ENCODE measurements around the gene ABTB2.

The ABTB2 gene

GRCh38 chr11:34147581-34147980 lies 210.2 kb downstream of the ABTB2 start:
- no peaks in the 10 kb centered on the region for H3K9me3 Mint-ChIP-seq
- H3K27me3 Mint-ChIP-seq, result no peaks in the 10 kb centered on the region
- H3K27ac Mint-ChIP-seq, result no peak overlapping the region
- peaks cover under 1% of the 10 kb centered on the region for H3K4me1 Mint-ChIP-seq
- no peak overlapping the region for H3K4me3 Mint-ChIP-seq
- ATAC-seq (no peak), DNase-seq (no peak)

- no peaks in the 10 kb centered on the region for H3K4me1 Mint-ChIP-seq
- no peak overlapping the region for H3K27ac Mint-ChIP-seq
- H3K4me3 Mint-ChIP-seq, result no peak overlapping the region
- H3K9me3 Mint-ChIP-seq, result no peaks in the 10 kb centered on the region
- DNase-seq (no peak), ATAC-seq (no peak)
- H3K27me3 Mint-ChIP-seq, result no peaks in the 10 kb centered on the region
Observed at GRCh38 chr11:34146866-34147265, 210.9 kb downstream of the ABTB2 start.

GRCh38 chr11:34146411-34146810 lies 211.4 kb downstream of the ABTB2 start:
- DNase-seq (no peak), ATAC-seq (no peak)
- H3K27ac Mint-ChIP-seq, result no peak overlapping the region
- H3K9me3 Mint-ChIP-seq, result no peaks in the 10 kb centered on the region
- H3K4me3 Mint-ChIP-seq, result no peak overlapping the region
- no peaks in the 10 kb centered on the region for H3K27me3 Mint-ChIP-seq
- H3K4me1 Mint-ChIP-seq, result no peaks in the 10 kb centered on the region

- Mint-ChIP-seq H3K4me3 (no peak overlapping the region), H3K27me3 (no peaks in the 10 kb centered on the region), H3K4me1 (no peaks in the 10 kb centered on the region), H3K9me3 (no peaks in the 10 kb centered on the region), H3K27ac (no peak overlapping the region)
- ATAC-seq, result no peak
- no peak for DNase-seq
Observed at GRCh38 chr11:34145847-34146381, 211.9 kb downstream of the ABTB2 start.

GRCh38 chr11:34145073-34145472 lies 212.7 kb downstream of the ABTB2 start:
- Mint-ChIP-seq H3K27me3 (no peaks in the 10 kb centered on the region), H3K27ac (no peak overlapping the region), H3K4me3 (no peak overlapping the region), H3K9me3 (no peaks in the 10 kb centered on the region), H3K4me1 (no peaks in the 10 kb centered on the region)
- ATAC-seq, result no peak
- DNase-seq, result no peak

- ATAC-seq, result no peak
- no peak overlapping the region for H3K4me3 Mint-ChIP-seq
- no peaks in the 10 kb centered on the region for H3K9me3 Mint-ChIP-seq
- H3K27ac Mint-ChIP-seq, result no peak overlapping the region
- DNase-seq, result no peak
- H3K4me1 Mint-ChIP-seq, result no peaks in the 10 kb centered on the region
- no peaks in the 10 kb centered on the region for H3K27me3 Mint-ChIP-seq
Observed at GRCh38 chr11:34143048-34143447, 214.8 kb downstream of the ABTB2 start.

GRCh38 chr11:34140149-34140548 lies 217.7 kb downstream of the ABTB2 start:
- H3K9me3 Mint-ChIP-seq, result no peaks in the 10 kb centered on the region

GRCh38 chr11:34139346-34139745 lies 218.5 kb downstream of the ABTB2 start:
- Mint-ChIP-seq H3K27ac (no peak overlapping the region), H3K9me3 (no peaks in the 10 kb centered on the region), H3K4me1 (no peaks in the 10 kb centered on the region), H3K4me3 (no peak overlapping the region), H3K27me3 (no peaks in the 10 kb centered on the region)
- DNase-seq (no peak), ATAC-seq (no peak)

More at GRCh38 chr11:34140149-34140548, 217.7 kb downstream of the ABTB2 start:
- Mint-ChIP-seq H3K27ac (no peak overlapping the region), H3K4me1 (no peaks in the 10 kb centered on the region), H3K4me3 (no peak overlapping the region), H3K27me3 (no peaks in the 10 kb centered on the region)
- ATAC-seq (no peak), DNase-seq (no peak)

- Mint-ChIP-seq H3K4me1 (no peaks in the 10 kb centered on the region), H3K9me3 (no peaks in the 10 kb centered on the region), H3K27me3 (no peaks in the 10 kb centered on the region), H3K27ac (peak overlapping the region in 1 of 2 donors; percentile 36), H3K4me3 (no peak overlapping the region)
- ATAC-seq (no peak), DNase-seq (no peak)
Observed at GRCh38 chr11:34136420-34136819, 221.4 kb downstream of the ABTB2 start.

GRCh38 chr11:34135439-34135838 lies 222.4 kb downstream of the ABTB2 start:
- peak overlapping the region in 1 of 2 donors; percentile 68 for H3K27ac Mint-ChIP-seq
- peak; percentile 80 for ATAC-seq

GRCh38 chr11:34134765-34135164 lies 223.0 kb downstream of the ABTB2 start:
- H3K27me3 Mint-ChIP-seq, result no peaks in the 10 kb centered on the region

More at GRCh38 chr11:34135439-34135838, 222.4 kb downstream of the ABTB2 start:
- H3K4me3 Mint-ChIP-seq, result no peak overlapping the region
- H3K4me1 Mint-ChIP-seq, result no peaks in the 10 kb centered on the region
- no peak for DNase-seq
- H3K27me3 Mint-ChIP-seq, result no peaks in the 10 kb centered on the region
- no peaks in the 10 kb centered on the region for H3K9me3 Mint-ChIP-seq

GRCh38 chr11:34132261-34132965 lies 225.4 kb downstream of the ABTB2 start:
- H3K9me3 Mint-ChIP-seq, result no peaks in the 10 kb centered on the region
- H3K27me3 Mint-ChIP-seq, result no peaks in the 10 kb centered on the region
- H3K4me3 Mint-ChIP-seq, result no peak overlapping the region
- no peaks in the 10 kb centered on the region for H3K4me1 Mint-ChIP-seq
- DNase-seq, result no peak
- H3K27ac Mint-ChIP-seq, result no peak overlapping the region
- ATAC-seq, result no peak

More at GRCh38 chr11:34134765-34135164, 223.0 kb downstream of the ABTB2 start:
- Mint-ChIP-seq H3K9me3 (no peaks in the 10 kb centered on the region), H3K4me3 (no peak overlapping the region), H3K27ac (no peak overlapping the region), H3K4me1 (no peaks in the 10 kb centered on the region)
- peak; percentile 37 for ATAC-seq
- no peak for DNase-seq

GRCh38 chr11:34128824-34129223 lies 229.0 kb downstream of the ABTB2 start:
- ATAC-seq, result no peak
- Mint-ChIP-seq H3K9me3 (no peaks in the 10 kb centered on the region), H3K4me1 (no peaks in the 10 kb centered on the region), H3K27ac (no peak overlapping the region), H3K4me3 (no peak overlapping the region), H3K27me3 (no peaks in the 10 kb centered on the region)
- no peak for DNase-seq

- no peak for DNase-seq
Observed at GRCh38 chr11:34126959-34127848, 230.6 kb downstream of the ABTB2 start.

GRCh38 chr11:34124885-34125668 lies 232.7 kb downstream of the ABTB2 start:
- ATAC-seq, result no peak
- DNase-seq, result no peak
- peak overlapping the region in 1 of 2 donors; percentile 69 for H3K27ac Mint-ChIP-seq
- H3K4me3 Mint-ChIP-seq, result no peak overlapping the region
- no peaks in the 10 kb centered on the region for H3K27me3 Mint-ChIP-seq
- H3K9me3 Mint-ChIP-seq, result no peaks in the 10 kb centered on the region
- H3K4me1 Mint-ChIP-seq, result no peaks in the 10 kb centered on the region

More at GRCh38 chr11:34126959-34127848, 230.6 kb downstream of the ABTB2 start:
- no peaks in the 10 kb centered on the region for H3K9me3 Mint-ChIP-seq
- no peak overlapping the region for H3K27ac Mint-ChIP-seq
- H3K27me3 Mint-ChIP-seq, result no peaks in the 10 kb centered on the region
- no peaks in the 10 kb centered on the region for H3K4me1 Mint-ChIP-seq
- no peak overlapping the region for H3K4me3 Mint-ChIP-seq
- no peak for ATAC-seq
